GM21825 (cell line): ENCODE data around the gene ZNF454.

Experiments used
- ATAC-seq: cut with Tn5 transposase; IDR thresholded peaks from one replicate; pipeline ENCODE4 v1.9.1; 2021; ENCODE audit warnings: mild to moderate bottlenecking, moderate library complexity; ENCODE audit not compliant: unreplicated experiment

ZNF454 gene

DNA sequence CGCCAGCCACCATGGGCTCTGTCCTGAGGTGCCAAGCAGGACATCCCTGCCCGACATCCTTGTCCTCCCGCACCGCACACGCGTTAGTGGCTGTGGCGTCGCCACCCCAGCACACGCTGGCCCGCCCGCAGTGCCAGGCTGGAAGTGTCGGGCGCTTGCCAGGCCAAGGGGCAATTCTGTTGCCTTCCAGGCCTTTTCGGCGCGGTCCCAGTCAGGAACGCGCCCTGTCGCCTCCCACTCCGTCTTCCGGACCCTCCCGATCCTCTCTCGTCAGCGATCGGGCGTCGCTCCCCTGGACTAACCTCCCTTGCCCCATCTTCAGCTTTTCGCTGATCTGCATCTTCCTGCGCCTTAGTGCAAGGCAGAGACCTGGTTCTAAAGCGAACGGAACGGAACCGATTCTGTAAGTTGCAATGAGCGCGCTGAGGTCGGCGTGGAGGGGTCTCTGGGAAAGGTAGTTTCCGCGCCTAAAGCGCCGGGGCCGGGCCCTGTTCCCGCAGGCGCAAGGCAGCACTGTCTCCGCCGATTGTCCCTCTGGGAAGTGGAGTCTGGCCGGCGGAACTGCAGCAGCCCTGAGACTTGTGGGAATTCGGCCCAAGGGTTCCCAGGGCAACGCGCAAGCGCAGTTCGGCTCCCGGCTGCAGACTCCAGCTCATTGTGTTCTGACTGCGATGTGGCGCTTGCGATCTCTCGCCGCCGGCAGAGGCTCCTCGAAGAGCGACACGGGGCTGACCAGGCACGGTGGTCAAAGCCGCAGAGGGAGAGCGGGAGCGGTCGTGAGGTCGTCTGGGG is at the start of gene ZNF454:
ZNF454 (plus strand) TSS at position 630 of the 792 bp plus-strand sequence. CDS start 1,594 bp downstream, outside the sequence.
- no peak for ATAC-seq

DNA sequence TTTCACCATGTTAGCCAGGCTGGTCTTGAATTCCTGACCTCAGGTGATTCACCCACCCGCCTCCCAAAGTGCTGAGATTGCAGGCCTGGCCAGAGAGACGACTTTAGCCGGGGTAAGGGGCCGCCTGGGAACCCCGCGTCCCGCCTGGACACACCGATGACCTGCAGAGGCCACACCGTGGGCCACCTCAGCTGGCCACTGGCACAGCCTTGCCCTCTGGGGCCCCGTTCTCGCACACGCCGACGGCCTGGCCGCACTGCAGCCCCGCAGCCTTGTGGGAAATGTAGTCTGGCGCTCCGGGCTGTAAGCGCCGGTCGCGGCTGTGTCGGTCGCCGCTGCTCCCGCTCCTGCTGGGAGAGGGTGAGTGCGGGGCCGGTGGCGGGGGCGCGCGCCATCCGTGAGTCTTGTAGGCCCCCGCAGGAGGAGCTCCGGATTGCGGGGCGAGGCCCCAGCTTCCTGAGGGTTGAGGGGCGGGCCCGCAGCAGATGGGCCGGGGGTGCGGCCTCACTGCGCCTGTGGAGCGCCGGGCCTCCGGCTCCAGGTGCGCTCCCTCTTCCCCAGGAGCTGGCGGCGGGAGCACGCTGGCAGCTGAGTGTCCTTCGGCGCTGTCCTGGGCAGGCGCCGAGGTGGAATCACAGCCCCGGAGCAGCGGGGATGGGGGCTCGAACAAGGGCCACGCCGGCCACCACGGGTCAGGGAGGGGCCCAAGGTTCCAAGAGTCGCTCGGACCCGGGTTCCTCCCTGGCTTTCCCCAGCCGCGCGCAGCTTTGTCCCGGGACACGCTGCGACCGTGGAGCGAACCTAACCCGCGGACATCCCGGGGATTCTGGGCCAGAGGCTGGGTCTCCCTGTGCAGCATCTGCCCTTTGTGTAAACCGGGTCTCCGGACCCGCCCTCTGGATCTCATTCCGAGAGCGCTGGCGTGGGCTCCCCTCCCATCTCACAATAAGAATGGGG is 45.1 kb upstream of the ZNF454 start, which contains the start of gene ZFP2:
ZFP2 (plus strand) TSS at position 299 of the 957 bp plus-strand sequence. CDS start 35,401 bp downstream, outside the sequence.
- ATAC-seq: no peak

DNA sequence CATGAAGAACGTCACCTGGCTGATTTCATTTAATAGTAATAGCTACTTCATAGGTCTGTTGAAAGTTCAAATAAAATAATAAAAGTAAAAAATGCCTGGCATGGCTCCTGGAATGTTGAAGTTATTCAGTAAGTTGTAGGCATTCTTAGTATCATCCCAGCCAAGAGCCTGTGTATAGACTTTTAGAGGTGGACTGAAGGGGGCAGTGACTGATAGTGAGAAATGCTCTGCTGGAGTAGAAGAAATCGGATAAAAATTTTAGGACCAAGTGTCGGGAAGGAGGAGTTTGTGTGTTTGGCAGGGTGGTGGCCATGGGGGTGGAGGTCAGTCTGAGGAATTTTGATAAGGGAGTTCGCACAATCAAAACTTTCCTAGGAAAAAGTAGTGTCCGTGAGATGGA is 41.7 kb upstream of the ZNF454 start:
- no peak for ATAC-seq

DNA sequence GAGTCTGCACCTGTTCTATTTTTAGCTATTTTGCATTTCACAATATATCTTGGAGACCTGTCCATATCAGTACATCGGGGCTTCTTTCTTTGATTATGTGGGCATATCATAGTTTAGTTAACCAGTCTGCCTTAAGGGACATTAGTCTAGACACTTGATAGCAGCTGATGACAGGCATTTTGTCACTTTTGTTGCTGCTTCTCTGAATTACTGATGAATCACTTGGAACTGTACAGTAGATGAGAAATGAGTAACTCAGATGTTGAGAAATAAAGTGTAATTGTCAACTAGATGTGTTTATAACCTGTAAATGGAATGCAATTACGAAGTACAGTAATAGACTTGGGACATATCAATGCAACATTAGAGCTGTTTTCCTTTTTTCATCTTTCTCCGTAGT is 38.1 kb upstream of the ZNF454 start:
- no peak for ATAC-seq

DNA sequence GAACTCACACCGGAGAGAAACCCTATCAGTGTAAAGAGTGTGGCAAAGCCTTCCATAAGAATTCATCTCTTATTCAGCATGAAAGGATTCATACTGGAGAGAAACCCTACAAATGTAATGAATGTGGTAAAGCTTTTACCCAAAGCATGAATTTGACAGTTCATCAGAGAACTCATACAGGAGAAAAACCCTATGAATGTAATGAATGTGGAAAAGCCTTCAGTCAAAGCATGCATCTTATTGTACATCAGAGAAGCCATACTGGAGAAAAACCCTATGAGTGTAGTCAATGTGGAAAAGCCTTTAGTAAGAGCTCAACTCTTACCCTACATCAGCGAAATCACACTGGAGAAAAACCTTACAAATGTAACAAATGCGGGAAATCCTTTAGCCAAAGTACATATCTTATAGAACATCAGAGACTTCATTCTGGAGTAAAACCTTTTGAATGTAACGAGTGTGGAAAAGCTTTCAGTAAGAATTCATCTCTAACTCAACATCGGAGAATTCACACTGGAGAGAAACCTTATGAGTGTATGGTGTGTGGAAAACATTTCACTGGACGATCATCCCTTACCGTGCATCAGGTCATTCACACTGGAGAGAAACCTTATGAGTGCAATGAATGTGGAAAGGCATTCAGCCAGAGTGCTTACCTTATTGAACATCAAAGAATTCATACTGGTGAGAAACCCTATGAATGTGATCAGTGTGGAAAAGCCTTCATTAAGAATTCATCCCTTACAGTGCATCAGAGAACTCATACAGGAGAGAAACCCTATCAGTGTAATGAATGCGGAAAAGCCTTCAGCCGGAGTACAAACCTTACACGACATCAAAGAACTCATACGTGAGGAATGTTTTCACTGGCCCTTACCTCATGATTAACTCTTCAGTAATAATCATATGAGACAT is 8.9 kb upstream of the ZNF454 start:
- no peak for ATAC-seq

DNA sequence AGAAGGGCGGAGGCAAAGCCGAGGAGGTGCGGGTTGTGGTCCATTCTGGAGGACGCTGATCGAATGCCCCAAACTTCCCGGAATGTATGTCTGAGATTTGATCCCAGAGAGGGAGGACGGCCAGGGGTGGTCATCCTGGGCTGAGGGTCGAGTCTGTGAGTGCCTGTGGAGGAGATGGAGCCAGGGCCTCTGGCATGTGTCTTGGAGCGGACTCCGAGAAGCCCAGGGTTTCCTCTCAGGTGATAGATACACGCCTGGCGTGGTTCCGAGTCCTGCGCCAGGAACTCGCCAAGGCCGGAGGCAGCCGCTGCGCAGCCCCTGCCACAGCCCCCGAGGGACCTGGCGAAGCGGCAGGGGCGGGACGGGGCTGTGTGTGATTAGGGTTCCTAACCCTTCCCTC is 363 bp downstream of the ZNF454 start:
- ATAC-seq: no peak

DNA sequence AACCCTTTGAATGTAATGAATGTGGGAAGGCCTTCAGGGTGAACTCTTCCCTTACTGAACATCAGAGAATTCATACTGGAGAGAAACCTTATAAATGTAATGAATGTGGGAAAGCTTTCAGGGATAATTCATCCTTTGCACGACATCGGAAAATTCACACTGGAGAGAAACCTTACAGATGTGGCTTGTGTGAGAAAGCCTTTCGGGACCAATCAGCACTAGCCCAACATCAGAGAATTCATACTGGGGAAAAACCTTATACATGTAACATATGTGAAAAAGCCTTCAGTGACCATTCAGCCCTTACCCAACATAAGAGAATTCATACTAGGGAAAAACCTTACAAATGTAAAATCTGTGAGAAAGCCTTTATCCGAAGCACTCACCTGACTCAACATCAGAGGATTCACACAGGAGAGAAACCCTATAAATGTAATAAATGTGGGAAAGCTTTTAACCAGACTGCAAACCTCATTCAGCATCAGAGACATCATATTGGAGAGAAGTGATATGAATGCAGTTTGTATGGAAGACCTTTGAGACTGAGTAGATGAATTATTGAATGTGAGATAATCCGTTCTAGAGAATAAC is 24.6 kb downstream of the ZNF454 start:
- no peak for ATAC-seq

DNA sequence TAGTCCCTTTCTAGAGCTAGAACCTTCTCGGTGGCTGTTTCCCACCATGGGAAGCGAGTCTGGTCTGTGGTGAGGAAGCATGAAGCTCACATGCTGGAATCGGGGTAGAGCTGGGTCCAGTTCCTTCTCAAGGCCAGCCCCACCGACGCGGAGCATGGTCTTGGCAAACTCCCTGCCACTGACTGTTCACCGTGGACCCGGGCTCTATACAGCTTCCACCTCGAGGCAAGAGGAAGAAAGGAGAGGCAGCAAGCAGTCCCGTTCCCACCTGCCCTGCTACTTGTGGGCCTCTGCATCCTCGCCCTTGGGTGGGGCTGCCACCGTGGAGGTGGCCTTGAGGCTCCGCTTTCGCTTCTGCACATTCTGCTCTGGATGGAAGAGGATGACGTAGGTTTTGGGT is 40.4 kb downstream of the ZNF454 start:
- ATAC-seq: no peak

GRCh38 chr5:178982941-178983340 is 41.9 kb downstream of the ZNF454 start:
- no peak for ATAC-seq

- no peak for ATAC-seq
Observed at GRCh38 chr5:178983728-178984127, 42.7 kb downstream of the ZNF454 start.

DNA sequence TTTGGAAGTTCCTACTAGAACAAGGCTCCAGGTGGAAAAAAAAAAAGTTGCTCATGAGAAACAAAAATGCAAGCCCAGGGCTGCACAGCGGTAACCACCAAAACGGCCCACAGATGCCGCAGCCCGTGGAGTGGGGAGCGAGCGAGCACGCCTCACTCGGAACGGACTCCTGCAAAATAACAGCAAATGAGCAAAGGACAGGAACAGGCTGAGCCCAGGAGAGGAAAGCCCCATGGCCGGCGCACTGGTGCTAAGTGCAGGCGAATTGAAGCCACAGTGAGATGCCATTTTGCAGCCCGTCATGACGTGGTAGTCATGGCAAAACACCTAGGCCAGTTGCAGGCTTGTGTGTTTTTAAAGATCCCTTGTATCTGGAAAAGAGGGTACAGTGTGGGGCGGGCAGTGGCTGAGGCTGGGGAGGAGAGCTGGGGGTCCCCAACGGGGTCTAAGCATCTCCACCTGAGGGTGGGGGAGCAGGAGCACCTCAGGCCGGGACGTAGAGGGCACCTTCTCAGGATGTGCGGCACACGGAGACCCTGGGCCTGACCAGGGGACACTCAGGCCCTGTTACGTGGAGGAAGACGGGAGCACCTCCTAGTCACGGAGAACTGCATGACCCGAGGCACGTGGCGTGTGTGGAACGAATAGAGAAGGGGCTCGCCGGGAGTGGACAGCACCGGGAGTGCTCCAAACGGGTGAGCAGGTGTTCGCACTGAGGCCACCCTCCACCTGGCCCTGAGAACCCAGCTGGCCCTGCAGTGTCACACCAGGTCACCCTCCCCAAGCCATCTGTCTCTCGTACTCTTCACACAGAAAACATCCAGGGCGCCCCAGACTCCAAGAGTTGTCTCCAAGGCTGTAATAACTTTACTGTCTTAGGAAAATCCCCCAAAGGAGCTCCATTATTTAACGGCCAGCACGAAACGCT is 43.4 kb downstream of the ZNF454 start:
- no peak for ATAC-seq

- ATAC-seq: no peak
Observed at GRCh38 chr5:178986326-178986960, 45.4 kb downstream of the ZNF454 start.

DNA sequence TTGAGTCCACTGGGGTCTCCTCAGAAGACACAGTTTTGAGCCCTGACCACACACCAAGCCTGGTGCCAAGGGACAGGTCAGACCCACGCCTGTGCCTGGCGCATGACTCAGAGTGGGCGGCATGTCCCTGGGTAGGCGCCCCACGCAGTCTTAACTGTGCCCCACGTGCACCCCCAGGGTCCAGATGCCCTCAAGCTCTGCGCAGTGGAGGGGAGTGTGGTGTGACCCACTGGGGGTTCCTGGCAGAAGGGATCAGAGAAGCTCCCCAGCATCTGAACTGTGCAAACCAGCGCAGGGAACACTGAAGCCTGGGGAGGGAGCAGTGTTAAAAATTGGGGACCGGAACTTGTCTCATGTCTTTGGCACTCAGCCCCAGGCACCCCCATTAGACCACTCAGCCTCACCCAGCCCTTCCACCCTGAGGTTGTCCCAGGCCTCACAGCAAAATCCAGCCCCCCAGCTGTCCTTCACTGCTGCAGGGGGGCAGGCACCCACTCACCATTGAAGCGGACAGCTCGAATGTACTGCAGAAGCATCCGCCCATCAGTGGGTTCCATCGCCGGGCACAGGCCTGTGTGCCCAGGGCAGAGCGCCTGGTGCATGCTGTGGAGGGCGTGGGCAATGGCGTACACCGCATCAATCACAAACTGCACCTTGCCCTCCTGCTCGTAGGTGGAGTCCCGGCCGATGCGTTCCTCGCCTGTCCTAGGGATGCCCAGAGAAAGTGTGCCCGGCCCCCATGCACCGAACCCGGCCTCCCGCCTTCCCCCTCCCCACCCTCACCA is 47.6 kb downstream of the ZNF454 start:
- ATAC-seq: no peak

GRCh38 chr5:178989311-178989710 is 48.3 kb downstream of the ZNF454 start:
- ATAC-seq: no peak

- no peak for ATAC-seq
Observed at GRCh38 chr5:178990491-178990890, 49.5 kb downstream of the ZNF454 start.

DNA sequence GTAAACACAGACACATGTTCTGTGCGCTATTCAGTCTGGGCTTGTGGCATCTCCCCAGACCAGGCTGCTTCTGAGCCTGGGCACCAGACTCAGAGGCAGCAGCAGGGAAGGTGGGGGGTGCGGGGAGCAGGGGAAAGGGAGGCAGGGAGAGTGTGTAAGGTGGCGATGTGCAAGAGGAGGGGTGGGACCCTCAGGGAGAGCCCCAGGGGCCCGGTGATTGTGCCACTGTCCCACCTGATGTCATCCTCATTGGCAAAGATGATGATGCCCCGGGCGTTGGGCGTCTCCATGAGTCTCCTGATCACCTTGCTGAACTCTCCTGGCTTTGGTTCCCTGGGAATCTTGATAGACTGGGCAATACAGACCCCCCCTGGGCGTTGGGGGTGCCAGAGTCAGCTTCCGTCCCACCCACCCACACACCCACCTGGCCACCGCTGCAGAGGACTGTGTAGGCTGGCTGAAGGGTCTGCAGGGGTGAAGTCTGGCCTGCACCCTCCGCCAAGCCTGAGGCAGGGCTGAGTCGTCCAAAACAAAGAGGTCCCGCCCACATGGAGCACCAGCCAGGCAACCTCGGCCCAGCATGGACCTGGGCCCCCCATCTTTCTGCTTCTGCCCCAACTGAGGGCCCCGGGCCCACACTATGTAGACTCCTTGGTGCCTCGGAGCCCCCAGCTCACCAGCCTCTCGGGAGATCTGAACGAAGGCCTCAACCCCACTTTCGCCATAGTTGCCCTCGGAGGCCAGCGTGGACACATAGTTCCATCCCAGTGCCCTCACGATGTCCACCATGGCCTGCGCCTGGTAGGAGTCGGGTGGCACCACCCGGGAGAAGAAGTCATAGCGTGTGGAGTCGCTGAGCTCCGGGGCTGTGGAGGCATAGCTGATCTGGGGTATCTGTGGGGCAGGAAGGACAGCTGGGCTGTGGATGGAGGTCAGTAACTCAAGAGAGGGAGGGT is 50.5 kb downstream of the ZNF454 start:
- ATAC-seq: no peak
